ENCODE data around the gene CHM. TPM values are rescaled to one million over a fixed set of nuclear protein-coding genes. Genes with fewer than 3 reads are reported as not detected.
"Not testable (repeated sequence)": the region's sequence is repeated elsewhere in the genome, so short reads cannot be mapped to it uniquely, and the experiment has no call there.

The CHM gene
- total RNA-seq, 1 donor from 2014 or later = 22.9 TPM

DNA sequence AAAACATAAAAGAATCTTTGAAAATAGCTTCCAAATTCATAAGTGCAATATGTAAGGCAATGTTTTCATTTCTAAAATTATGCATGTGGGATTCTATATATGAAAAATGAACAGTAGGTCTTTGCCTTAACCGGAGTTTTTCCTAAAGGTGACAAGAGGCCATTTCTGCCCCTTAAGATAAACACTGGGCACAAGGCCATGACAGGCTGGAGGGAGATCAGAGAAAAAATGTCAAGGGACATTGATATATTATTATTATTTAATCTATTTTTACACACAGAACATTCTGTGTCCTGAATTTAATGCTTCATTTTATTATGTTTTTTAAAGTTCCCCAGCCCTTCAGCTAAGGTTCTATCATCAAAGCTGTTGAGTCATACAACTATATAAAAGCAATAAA is 118.8 kb downstream of the CHM start:
- H3K27me3 Mint-ChIP-seq = no peaks in the 10 kb centered on the region

GRCh38 chrX:85927740-85928139 is 119.6 kb downstream of the CHM start:
- POLR2A ChIA-PET = no interaction called here
- peaks cover 5% of the 10 kb centered on the region for H3K36me3 Mint-ChIP-seq (ENCODE audit: low read depth)
- intact Hi-C loops (cut with micrococcal nuclease) = no loop called here
- H3K27me3 Mint-ChIP-seq = no peaks in the 10 kb centered on the region
- DNase-seq (no peak), ATAC-seq (ENCODE audit: low read depth) (no peak)
- no peak overlapping the region for H3K27ac Mint-ChIP-seq
- TF ChIP-seq CTCF (IDR thresholded peaks at IDR 0.05) = no peak
- no peaks in the 10 kb centered on the region for H3K9me3 Mint-ChIP-seq
- peaks cover 4% of the 10 kb centered on the region for H3K4me1 Mint-ChIP-seq
- no peak overlapping the region for H3K4me3 Mint-ChIP-seq
- CTCF ChIA-PET = no interaction called here

More for the DNA sequence above, 118.8 kb downstream of the CHM start:
- CTCF ChIA-PET = no interaction called here
- Mint-ChIP-seq H3K36me3 (ENCODE audit: low read depth) (peaks cover 2% of the 10 kb centered on the region), H3K9me3 (no peaks in the 10 kb centered on the region), H3K27ac (no peak overlapping the region), H3K4me1 (no peaks in the 10 kb centered on the region), H3K4me3 (no peak overlapping the region)
- ATAC-seq (ENCODE audit: low read depth) = no peak
- DNase-seq = no peak
- intact Hi-C loops (cut with micrococcal nuclease) = no loop called here
- POLR2A ChIA-PET = no interaction called here
- no peak for TF ChIP-seq CTCF (IDR thresholded peaks at IDR 0.05)

DNA sequence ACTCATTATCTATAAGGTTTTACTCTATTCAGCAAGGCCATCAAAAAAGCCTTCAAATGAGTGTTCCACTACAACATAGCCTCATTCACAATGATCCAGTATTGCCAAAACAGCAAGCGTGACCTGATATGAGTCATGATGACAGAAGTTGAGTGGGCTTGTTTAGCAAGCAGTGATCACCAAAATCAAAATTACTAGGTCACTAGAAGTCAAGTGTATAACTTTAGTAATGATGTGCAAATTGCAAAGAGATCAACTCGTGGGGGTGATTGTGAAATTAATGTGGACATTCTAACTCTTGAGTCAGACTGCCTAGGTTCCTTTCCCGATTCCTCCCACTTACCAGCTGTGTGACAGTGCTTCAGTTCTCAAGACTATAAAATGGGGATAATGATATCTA is 124.5 kb downstream of the CHM start:
- Mint-ChIP-seq H3K4me1 (peaks cover 8% of the 10 kb centered on the region), H3K4me3 (no peak overlapping the region), H3K36me3 (ENCODE audit: low read depth) (peaks cover 16% of the 10 kb centered on the region), H3K27me3 (no peaks in the 10 kb centered on the region), H3K27ac (no peak overlapping the region), H3K9me3 (no peaks in the 10 kb centered on the region)
- ATAC-seq (ENCODE audit: low read depth) (no peak), DNase-seq (no peak)
- ChIA-PET POLR2A (no interaction called here), CTCF (no interaction called here)
- intact Hi-C loops (cut with micrococcal nuclease) = no loop called here
- no peak for TF ChIP-seq CTCF (IDR thresholded peaks at IDR 0.05)

DNA sequence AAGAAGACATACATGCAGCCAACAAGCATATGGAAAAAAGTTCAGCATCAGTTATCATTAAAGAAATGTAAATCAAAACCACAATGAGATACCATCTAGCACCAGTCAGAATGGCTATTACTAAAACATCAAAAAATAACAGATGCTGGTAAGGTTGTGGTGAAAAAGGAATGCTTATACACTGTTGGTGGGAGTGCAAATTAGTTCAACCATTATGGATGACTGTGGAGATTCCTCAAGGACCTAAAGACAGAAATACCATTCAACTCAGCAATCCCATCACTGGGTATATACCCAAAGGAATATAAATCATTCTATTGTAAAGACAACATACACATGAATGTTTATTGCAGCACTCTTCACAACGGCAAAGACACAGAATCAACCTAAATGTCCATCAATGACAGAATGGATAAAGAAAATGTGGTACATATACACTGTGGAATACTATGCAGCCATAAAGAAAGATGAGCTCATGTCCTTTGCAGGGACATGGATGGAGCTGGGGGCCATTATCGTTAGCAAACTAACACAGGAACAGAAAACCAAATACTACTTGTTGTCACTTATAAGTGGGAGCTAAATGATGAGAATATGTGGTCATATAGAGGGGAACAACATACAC is 130.6 kb downstream of the CHM start:
- H3K27me3 Mint-ChIP-seq; intact Hi-C loops (cut with micrococcal nuclease); H3K9me3 Mint-ChIP-seq; POLR2A ChIA-PET; ATAC-seq (ENCODE audit: low read depth); H3K4me3 Mint-ChIP-seq; H3K27ac Mint-ChIP-seq; DNase-seq; CTCF ChIA-PET: not testable (repeated sequence)
- Mint-ChIP-seq H3K4me1 (peaks cover 32% of the 10 kb centered on the region), H3K36me3 (ENCODE audit: low read depth) (peaks cover 29% of the 10 kb centered on the region)

- no peak for ATAC-seq (ENCODE audit: low read depth)
- POLR2A ChIA-PET = no interaction called here
- no peak overlapping the region for H3K4me3 Mint-ChIP-seq
Observed at GRCh38 chrX:85914431-85914830, 132.9 kb downstream of the CHM start.

More at GRCh38 chrX:85914431-85914830, 132.9 kb downstream of the CHM start:
- peaks cover 33% of the 10 kb centered on the region for H3K4me1 Mint-ChIP-seq
- no peak for TF ChIP-seq CTCF (IDR thresholded peaks at IDR 0.05)
- intact Hi-C loops (cut with micrococcal nuclease) = no loop called here
- no peak overlapping the region for H3K27ac Mint-ChIP-seq
- CTCF ChIA-PET = no interaction called here
- no peaks in the 10 kb centered on the region for H3K9me3 Mint-ChIP-seq
- H3K27me3 Mint-ChIP-seq = no peaks in the 10 kb centered on the region
- peaks cover 27% of the 10 kb centered on the region for H3K36me3 Mint-ChIP-seq (ENCODE audit: low read depth)
- no peak for DNase-seq

Data from activated B cell treated with CpG ODN at 0.5 μM for 24 hours (primary cell).